Suprapubic skin (tissue), 4 donors: ENCODE data around the gene STK32B. TPM values are rescaled to one million over a fixed set of nuclear protein-coding genes. Genes with fewer than 3 reads are reported as not detected.

ENCODE experiments used
- DNase-seq, 2 donors: peaks; one replicate each; pipeline ENCODE4 v3.0.0-alpha.2; 2019; ENCODE audit warnings: low spot score in 2 of 2
- H3K27ac ChIP-seq: fragments of 200-600 bp; sonication (generic); one replicate; pipeline ENCODE4 v1.5.1; 2019
- H3K27me3 ChIP-seq: fragments of 200-600 bp; sonication (generic); one replicate; pipeline ENCODE4 v1.5.1; 2019
- H3K36me3 ChIP-seq: fragments of 200-600 bp; sonication (generic); one replicate; pipeline ENCODE4 v1.5.1; 2019
- H3K4me1 ChIP-seq: fragments of 200-600 bp; sonication (generic); one replicate; pipeline ENCODE4 v1.5.1; 2019
- H3K4me3 ChIP-seq: fragments of 200-600 bp; sonication (generic); one replicate; pipeline ENCODE4 v1.5.1; 2019; ENCODE audit warnings: mild to moderate bottlenecking
- H3K9me3 ChIP-seq: fragments of 200-600 bp; sonication (generic); one replicate; pipeline ENCODE4 v1.5.1; 2019
- EP300 ChIP-seq: sonication (generic); formaldehyde crosslinking; IDR thresholded peaks from one replicate; pipeline ENCODE4 v1.6.1; 2017; ENCODE audit warnings: antibody characterized with exemption
- POLR2A ChIP-seq, 2 donors: fragments of 450-650 bp; IDR thresholded peaks; one replicate each; pipeline ENCODE4 v1.6.1; 2017; ENCODE audit warnings: antibody characterized with exemption in 2 of 2, mild to moderate bottlenecking in 2 of 2, moderate library complexity in 2 of 2
- POLR2AphosphoS5 ChIP-seq, 3 donors: sonication (generic); formaldehyde crosslinking; IDR thresholded peaks; one replicate each; pipeline ENCODE4 v1.6.1; 2017; ENCODE audit warnings: antibody characterized with exemption in 3 of 3
- WGBS: methylation state at CpG from one replicate; pipeline ENCODE4 v1.1.5; 2018; 5-methylcytosine and 5-hydroxymethylcytosine counted together
- total RNA-seq, 4 donors: library from RNA; depleted of rRNA; stranded (reverse); fragments of >200 nt; gene quantifications; one replicate each; pipeline ENCODE4 v1.1.0, GENCODE V29; 2016
- TF ChIP-seq, protein P1 (sequence below), 2 donors: fragments of 200-600 bp in 1 of 2; fragments of 450-650 bp in 1 of 2; sonication (generic) in 1 of 2; IDR thresholded peaks; one replicate each; pipeline ENCODE4 v1.5.1; 2016 to 2019; ENCODE audit warnings: antibody characterized with exemption in 2 of 2, mild to moderate bottlenecking in 1 of 2, moderate library complexity in 1 of 2

STK32B gene
- total RNA-seq, 4 donors from 2014 or later = 0.76 to 2.2 (median 1.2) TPM

DNA sequence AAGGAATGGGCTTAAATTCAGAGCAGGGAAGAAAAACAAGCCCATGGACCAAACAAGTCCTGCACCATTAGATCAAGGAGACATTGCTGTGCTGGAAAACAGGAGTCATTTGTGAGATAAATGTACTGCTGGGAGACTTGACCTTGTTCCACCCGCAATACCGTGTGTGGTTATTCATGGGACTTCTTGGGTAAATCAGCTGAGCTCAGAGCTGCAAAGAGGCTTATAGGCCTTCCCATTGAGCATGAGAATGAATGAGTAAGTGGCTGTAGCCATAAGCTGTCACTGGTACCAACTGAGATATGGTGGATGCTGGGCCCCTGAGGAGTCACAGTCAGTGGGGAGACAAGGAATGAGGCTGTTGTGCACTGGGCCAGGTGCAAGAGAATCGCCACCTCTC lies 29.7 kb upstream of the STK32B start:
- H3K27ac ChIP-seq = no peak overlapping the region
- H3K27me3 ChIP-seq = peaks cover 20% of the 10 kb centered on the region
- 77% methylated on average over 3 of the region's 3 CpGs for WGBS
- peaks cover 6% of the 10 kb centered on the region for H3K4me1 ChIP-seq
- no peak for DNase-seq
- no peak overlapping the region for H3K4me3 ChIP-seq
- TF ChIP-seq EP300 (no peak), POLR2AphosphoS5 (IDR thresholded peaks at IDR 0.05) (no peak), POLR2A (IDR thresholded peaks at IDR 0.05) (no peak)
- TF ChIP-seq, protein P1, sequence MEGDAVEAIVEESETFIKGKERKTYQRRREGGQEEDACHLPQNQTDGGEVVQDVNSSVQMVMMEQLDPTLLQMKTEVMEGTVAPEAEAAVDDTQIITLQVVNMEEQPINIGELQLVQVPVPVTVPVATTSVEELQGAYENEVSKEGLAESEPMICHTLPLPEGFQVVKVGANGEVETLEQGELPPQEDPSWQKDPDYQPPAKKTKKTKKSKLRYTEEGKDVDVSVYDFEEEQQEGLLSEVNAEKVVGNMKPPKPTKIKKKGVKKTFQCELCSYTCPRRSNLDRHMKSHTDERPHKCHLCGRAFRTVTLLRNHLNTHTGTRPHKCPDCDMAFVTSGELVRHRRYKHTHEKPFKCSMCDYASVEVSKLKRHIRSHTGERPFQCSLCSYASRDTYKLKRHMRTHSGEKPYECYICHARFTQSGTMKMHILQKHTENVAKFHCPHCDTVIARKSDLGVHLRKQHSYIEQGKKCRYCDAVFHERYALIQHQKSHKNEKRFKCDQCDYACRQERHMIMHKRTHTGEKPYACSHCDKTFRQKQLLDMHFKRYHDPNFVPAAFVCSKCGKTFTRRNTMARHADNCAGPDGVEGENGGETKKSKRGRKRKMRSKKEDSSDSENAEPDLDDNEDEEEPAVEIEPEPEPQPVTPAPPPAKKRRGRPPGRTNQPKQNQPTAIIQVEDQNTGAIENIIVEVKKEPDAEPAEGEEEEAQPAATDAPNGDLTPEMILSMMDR (IDR thresholded peaks at IDR 0.05) = no peak
- no peaks in the 10 kb centered on the region for H3K9me3 ChIP-seq
- H3K36me3 ChIP-seq = no peaks in the 10 kb centered on the region

DNA sequence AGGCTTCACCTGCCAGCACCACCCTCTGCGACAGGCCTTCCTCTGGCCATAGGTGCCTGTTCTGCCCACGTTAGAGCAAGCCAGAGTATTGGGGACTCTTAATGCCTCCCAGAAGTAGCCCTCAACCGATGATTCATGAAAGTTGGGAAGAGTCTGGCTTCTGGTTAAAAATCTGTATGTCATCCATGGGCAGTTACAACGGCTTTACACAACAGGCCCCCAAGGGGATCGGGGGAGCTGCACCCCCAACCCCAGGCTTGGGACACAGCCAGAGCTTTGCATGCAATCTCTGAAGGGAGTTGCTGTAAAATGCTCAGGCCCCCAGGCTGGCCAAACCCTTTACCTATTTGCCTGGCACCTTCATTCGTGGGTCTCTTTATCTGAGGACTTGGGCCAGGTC lies 26.6 kb upstream of the STK32B start:
- Histone ChIP-seq H3K9me3 (no peaks in the 10 kb centered on the region), H3K27me3 (peaks cover 4% of the 10 kb centered on the region), H3K36me3 (no peaks in the 10 kb centered on the region), H3K4me3 (no peak overlapping the region), H3K27ac (peak overlapping the region; percentile 26), H3K4me1 (no peaks in the 10 kb centered on the region)
- no peak for DNase-seq
- TF ChIP-seq POLR2AphosphoS5 (IDR thresholded peaks at IDR 0.05) = no peak
- TF ChIP-seq, protein P1 (IDR thresholded peaks at IDR 0.05) = no peak
- no peak for TF ChIP-seq EP300
- no peak for TF ChIP-seq POLR2A (IDR thresholded peaks at IDR 0.05)
- 63% methylated on average over 5 of the region's 6 CpGs for WGBS

DNA sequence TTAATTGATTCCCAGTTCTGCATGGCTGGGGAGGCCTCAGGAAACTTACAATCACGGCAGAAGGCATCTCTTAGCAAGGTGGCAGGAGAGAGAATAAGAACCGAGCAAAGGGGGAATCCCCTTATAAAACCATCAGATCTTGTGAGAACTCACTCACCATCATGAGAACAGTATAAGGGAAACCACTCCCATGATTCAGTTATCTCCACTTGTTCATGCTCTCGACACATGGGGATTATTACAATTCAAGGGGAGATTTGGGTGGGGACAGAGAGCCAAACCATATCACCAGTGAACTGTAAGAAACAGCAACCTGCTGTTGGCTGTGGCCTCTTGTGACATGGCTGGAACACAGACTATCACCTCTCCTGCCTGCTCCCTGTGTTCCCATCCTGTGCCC lies 24.9 kb upstream of the STK32B start:
- no peak for DNase-seq
- H3K4me1 ChIP-seq = no peaks in the 10 kb centered on the region
- no peak overlapping the region for H3K4me3 ChIP-seq
- WGBS = 86% methylated on average over 3 of the region's 3 CpGs
- no peak overlapping the region for H3K27ac ChIP-seq
- H3K27me3 ChIP-seq = no peaks in the 10 kb centered on the region
- no peaks in the 10 kb centered on the region for H3K36me3 ChIP-seq
- no peaks in the 10 kb centered on the region for H3K9me3 ChIP-seq
- TF ChIP-seq EP300 (no peak), POLR2A (IDR thresholded peaks at IDR 0.05) (no peak), POLR2AphosphoS5 (IDR thresholded peaks at IDR 0.05) (no peak)
- TF ChIP-seq, protein P1 (IDR thresholded peaks at IDR 0.05) = no peak

DNA sequence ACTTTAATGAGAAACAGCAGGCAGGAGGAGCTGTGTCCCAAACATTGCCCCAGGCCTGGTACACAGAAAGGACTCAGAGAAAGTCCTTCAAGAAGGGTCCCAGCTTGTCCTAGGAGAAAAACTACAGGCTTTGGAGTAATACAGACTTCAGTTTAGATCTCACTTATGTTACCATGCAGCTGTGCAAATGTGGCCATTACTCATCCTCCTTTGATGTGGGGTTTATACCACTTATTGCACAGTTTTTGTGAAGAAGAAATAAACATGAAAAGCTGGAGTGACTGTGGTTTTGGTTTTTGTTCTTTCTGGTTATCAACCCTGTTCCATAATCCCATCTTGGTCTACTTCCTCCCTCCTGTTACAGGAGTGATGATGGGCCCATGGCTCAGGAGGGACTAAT lies 23.9 kb upstream of the STK32B start:
- Histone ChIP-seq H3K27ac (no peak overlapping the region), H3K4me3 (no peak overlapping the region), H3K9me3 (no peaks in the 10 kb centered on the region), H3K4me1 (no peaks in the 10 kb centered on the region), H3K36me3 (no peaks in the 10 kb centered on the region), H3K27me3 (no peaks in the 10 kb centered on the region)
- no peak for TF ChIP-seq EP300
- TF ChIP-seq POLR2A (IDR thresholded peaks at IDR 0.05) = no peak
- no peak for DNase-seq

DNA sequence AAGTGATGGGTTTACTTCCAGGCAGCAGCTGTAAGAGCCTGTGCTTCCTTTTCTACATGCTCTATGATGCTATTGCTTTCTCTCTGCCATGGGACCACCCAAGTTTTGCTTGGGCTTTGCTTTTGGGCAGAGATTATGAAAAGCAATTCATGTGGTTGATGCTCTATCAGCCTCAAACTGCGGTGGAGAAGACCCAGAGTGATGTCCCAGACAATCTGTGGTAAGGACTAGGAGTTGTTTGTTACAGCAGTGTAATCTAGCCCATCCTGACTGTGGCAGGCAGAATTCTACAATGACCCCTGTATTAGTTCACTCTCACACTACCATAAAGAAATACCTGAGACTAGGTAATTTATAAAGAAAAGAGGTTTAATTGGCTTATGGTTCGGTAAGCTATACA lies 22.8 kb upstream of the STK32B start:
- TF ChIP-seq EP300 = no peak
- Histone ChIP-seq H3K27me3 (no peaks in the 10 kb centered on the region), H3K36me3 (no peaks in the 10 kb centered on the region), H3K9me3 (no peaks in the 10 kb centered on the region), H3K27ac (no peak overlapping the region), H3K4me3 (no peak overlapping the region), H3K4me1 (peaks cover 4% of the 10 kb centered on the region)
- no peak for DNase-seq
- WGBS = 94% methylated on average over 2 of the region's 2 CpGs

DNA sequence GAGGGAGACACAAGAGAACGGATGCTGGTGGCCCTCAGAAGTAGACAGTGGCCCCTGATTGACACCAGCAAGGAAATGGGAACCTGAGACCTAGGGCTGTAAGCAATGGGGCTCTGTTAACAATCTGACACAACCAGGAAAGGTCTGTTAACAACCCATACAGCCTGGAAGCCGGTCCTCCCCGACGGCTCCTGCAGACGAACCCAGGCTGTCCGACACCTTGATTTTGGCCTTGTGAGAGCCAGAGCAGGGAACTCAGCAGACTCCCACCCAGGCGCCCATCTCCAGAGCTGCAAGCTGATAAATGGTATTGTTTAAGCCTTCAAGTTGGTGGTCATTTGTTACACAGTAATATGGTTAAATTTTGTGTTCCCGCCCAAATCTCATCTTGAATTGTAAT lies 21.8 kb upstream of the STK32B start:
- peaks cover 12% of the 10 kb centered on the region for H3K4me1 ChIP-seq
- no peak for DNase-seq
- no peaks in the 10 kb centered on the region for H3K36me3 ChIP-seq
- no peaks in the 10 kb centered on the region for H3K27me3 ChIP-seq
- no peak overlapping the region for H3K27ac ChIP-seq
- H3K9me3 ChIP-seq = no peaks in the 10 kb centered on the region
- H3K4me3 ChIP-seq = no peak overlapping the region
- WGBS = 93% methylated on average over 8 of the region's 8 CpGs
- TF ChIP-seq POLR2AphosphoS5 (IDR thresholded peaks at IDR 0.05) = no peak
- TF ChIP-seq POLR2A (IDR thresholded peaks at IDR 0.05) = no peak
- no peak for TF ChIP-seq EP300
- TF ChIP-seq, protein P1 (IDR thresholded peaks at IDR 0.05) = no peak
